ENCODE data around the gene ARID3C.
A peak's percentile ranks its signal among the peaks of the same experiment; 100 is the strongest.

ARID3C gene, protein sequence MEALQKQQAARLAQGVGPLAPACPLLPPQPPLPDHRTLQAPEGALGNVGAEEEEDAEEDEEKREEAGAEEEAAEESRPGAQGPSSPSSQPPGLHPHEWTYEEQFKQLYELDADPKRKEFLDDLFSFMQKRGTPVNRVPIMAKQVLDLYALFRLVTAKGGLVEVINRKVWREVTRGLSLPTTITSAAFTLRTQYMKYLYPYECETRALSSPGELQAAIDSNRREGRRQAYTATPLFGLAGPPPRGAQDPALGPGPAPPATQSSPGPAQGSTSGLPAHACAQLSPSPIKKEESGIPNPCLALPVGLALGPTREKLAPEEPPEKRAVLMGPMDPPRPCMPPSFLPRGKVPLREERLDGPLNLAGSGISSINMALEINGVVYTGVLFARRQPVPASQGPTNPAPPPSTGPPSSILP

GRCh38 chr9:34628656-34629490 lies at the start of gene ARID3C:
TSS of gene ARID3C (minus strand) at chr9:34629066. CDS start at chr9:34628014, 1,052 bp downstream.
- DNase-seq (ENCODE audit: low spot score): no peak

- no peak for DNase-seq (ENCODE audit: low spot score)
These were observed 47.0 kb upstream of the ARID3C start for GRCh38 chr9:34675869-34676268.

GRCh38 chr9:34675048-34675714 lies 46.3 kb upstream of the ARID3C start:
- peak; percentile 67 for DNase-seq (ENCODE audit: low spot score)

GRCh38 chr9:34674440-34674839 lies 45.6 kb upstream of the ARID3C start:
- no peak for DNase-seq (ENCODE audit: low spot score)

DNA sequence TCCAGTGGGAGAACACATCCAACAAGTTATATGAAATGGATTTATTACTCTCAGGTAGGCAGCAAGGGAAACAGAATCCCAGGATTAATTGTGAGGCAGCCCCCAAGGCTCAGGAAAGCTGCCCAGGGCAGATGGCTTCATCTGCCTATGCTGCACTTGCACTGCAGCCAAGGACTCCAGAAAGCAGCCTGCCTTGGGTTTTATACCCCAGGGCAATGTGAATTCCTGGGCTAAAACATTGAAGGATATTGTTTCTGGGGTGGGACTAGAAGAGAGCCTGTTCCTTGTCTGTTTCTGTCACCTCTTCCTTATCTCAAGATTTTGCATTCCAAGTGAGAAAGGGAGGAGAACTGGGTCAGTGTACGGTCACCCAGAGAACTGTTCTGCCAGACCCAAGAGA lies 42.4 kb upstream of the ARID3C start:
- no peak for DNase-seq (ENCODE audit: low spot score)

GRCh38 chr9:34669809-34670562 lies 41.1 kb upstream of the ARID3C start:
- no peak for DNase-seq (ENCODE audit: low spot score)

GRCh38 chr9:34665381-34666250 lies 36.8 kb upstream of the ARID3C start:
- peak; percentile 97 for DNase-seq (ENCODE audit: low spot score)

- no peak for DNase-seq (ENCODE audit: low spot score)
These were observed 36.2 kb upstream of the ARID3C start for GRCh38 chr9:34665067-34665380.

GRCh38 chr9:34664281-34665066 lies 35.6 kb upstream of the ARID3C start:
- peak; percentile 81 for DNase-seq (ENCODE audit: low spot score)

- DNase-seq (ENCODE audit: low spot score): no peak
These were observed 34.4 kb upstream of the ARID3C start for GRCh38 chr9:34663303-34663605.

GRCh38 chr9:34662526-34663302 lies 33.8 kb upstream of the ARID3C start, which contains the start of gene CCL27:
TSS of gene CCL27 (minus strand) at chr9:34662657. CDS start at chr9:34662633, 24 bp downstream.
- DNase-seq (ENCODE audit: low spot score): no peak

GRCh38 chr9:34659592-34660253 lies 30.9 kb upstream of the ARID3C start:
- no peak for DNase-seq (ENCODE audit: low spot score)

DNA sequence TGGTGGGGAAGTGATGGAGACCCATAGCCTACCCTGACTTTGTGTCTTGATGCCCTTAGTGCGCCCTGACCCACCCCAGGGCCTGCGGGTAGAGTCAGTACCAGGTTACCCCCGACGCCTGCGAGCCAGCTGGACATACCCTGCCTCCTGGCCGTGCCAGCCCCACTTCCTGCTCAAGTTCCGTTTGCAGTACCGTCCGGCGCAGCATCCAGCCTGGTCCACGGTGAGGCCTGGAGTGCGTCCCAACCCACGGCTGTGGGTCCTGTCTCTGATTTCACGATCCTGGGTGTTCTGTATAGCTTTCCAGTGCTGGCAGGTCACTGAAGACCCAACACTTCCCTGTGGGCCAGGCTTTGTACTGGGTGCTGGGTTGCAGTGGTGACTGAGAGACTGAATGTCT lies 29.6 kb upstream of the ARID3C start:
- DNase-seq (ENCODE audit: low spot score): no peak

DNA sequence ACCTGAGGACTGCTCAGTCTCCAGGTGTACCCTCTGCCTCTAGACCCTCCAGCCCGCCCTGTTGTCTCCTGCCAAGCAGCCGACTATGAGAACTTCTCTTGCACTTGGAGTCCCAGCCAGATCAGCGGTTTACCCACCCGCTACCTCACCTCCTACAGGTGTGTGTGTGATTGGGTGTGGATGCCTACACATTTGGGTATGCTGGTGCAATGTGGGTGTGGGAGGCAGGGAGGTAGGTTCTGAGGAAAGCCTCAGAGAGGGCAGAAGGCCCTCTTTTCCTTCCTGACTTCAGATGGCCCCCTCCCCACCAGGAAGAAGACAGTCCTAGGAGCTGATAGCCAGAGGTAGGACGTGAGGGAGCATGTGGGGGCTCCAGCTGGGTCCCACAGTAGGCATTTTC lies 28.1 kb upstream of the ARID3C start:
- DNase-seq (ENCODE audit: low spot score): no peak

DNA sequence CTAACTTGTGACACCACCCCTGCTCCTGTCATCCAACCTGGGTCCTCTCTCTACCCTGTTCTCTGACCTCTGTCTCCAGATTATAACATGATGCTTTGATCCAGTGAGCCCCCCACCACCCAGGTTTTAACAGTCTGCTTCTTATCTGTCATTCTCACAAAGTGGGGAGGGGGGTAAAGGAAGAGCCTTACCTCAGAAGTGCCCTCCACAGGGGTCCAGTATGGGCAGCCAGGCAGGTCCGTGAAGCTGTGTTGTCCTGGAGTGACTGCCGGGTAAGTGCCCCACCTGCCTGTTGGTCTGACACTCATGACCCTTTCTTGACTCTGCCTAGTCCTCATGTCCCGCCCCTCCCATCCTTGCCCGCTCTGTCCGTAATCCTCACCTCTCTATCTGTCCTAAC lies 26.5 kb upstream of the ARID3C start:
- no peak for DNase-seq (ENCODE audit: low spot score)

DNA sequence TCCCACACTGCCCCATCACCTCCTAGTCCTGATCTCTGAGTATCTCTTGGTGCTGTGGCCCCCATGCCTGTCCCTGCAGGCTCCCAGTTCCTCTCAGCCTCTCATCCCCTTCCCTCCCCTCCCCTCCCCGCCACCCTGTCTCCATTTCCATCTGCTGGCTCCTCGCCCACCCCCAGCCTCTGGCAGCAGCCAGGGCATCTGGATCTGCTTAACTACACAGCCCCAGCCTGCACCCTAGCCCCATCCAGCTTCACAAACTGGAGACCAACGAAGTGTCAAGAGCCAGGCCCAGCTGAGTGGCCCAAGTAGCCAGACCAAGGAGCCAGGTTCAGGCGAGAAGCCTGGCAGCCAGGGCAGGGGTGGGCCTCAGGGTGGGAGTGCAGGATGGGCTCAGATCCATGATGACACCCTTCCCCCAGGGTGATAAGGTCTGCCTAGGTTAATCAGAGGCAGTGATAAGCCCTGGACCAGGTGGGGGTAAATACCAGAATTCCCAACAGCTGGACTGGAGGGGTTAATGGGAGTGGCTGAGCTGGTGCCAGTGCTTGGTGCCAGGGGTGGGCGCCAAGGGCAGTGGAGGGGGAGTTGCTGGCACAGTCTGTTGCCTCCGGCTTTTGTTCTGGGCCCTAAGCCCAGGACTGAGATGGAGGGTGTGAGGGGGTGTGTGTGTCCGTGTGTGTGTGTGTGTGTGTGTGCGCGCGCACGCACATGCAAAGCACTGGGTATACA lies 25.6 kb upstream of the ARID3C start:
- no peak for DNase-seq (ENCODE audit: low spot score)

- no peak for DNase-seq (ENCODE audit: low spot score)
These were observed 24.5 kb upstream of the ARID3C start for GRCh38 chr9:34653151-34654072.

Measured in hepatic stellate cell (primary cell).